Measurements from ENCODE around the gene USF1. TPM values are rescaled to one million over a fixed set of nuclear protein-coding genes. Genes with fewer than 3 reads are reported as not detected.

Gene USF1
- total and polyA plus RNA-seq, 11 donors = 20.2 to 51.1 (median 30.7) TPM

DNA sequence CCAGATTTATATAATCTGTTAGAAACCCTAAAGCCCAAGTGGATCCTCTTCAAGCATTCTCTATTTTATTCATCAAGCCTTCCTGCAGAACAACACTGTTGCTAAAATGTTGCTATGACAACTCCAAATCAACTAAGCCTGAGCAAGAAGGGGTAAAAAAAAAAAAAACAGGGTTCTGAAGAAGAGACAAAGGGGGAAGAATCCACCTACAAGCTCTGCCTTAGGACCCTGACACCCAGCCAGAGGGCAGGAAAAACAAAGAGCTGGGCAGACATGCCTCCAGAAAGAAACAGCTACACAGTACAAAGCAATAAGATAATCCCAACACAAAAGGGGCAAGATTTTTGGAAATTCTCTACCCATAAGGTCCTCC lies 1.3 kb downstream of the USF1 start:
- DNase-seq (no peak), ATAC-seq (no peak)
- Histone ChIP-seq H3K4me3 (peak overlapping the region; percentile 69 to 99 (median 82)), H3K4me1 (peaks cover 0 to 46% (median 15%) of the 10 kb centered on the region in 12 donors), H3K27me3 (no peaks in the 10 kb centered on the region), H3K9me3 (no peaks in the 10 kb centered on the region), H3K36me3 (peaks cover 0 to 54% (median 38%) of the 10 kb centered on the region in 9 donors), H3K27ac (peak overlapping the region; percentile 87 to 98 (median 96))
- intact Hi-C loops (cut with DNase I) = loop anchor here in 9 of 10 donors (2.0 to 10.0 kb wide), 5 partner anchors 24 to 90 kb away; partner anchors contain the start of genes DEDD (in 3 of the 9), F11R (in 2 of the 9) and KLHDC9 (in 1 of the 9)
- no peak for TF ChIP-seq POLR2A (IDR thresholded peaks at IDR 0.05)
- TF ChIP-seq, protein P1, sequence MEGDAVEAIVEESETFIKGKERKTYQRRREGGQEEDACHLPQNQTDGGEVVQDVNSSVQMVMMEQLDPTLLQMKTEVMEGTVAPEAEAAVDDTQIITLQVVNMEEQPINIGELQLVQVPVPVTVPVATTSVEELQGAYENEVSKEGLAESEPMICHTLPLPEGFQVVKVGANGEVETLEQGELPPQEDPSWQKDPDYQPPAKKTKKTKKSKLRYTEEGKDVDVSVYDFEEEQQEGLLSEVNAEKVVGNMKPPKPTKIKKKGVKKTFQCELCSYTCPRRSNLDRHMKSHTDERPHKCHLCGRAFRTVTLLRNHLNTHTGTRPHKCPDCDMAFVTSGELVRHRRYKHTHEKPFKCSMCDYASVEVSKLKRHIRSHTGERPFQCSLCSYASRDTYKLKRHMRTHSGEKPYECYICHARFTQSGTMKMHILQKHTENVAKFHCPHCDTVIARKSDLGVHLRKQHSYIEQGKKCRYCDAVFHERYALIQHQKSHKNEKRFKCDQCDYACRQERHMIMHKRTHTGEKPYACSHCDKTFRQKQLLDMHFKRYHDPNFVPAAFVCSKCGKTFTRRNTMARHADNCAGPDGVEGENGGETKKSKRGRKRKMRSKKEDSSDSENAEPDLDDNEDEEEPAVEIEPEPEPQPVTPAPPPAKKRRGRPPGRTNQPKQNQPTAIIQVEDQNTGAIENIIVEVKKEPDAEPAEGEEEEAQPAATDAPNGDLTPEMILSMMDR (IDR thresholded peaks at IDR 0.05) = no peak

DNA sequence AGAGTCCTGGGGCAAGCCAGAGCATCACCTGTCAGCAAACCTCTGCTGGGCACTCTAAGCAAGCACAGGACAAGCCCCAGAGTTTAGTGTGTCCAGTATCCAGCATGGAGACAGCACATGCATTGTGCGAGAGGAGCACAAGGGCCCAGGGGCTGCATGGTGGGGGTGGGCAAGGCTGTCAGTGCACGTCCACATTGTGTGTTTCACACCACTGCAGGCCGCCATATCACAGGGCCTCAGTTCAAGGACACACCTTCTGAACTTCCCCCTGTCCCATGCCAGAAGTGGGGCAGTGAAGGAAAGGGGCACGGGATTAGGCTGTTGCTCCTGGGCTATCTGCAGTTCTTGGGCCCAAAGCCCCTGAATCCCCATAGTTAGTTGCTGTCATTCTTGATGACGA lies 6.2 kb downstream of the USF1 start:
- Histone ChIP-seq H3K9me3 (no peaks in the 10 kb centered on the region), H3K27me3 (no peaks in the 10 kb centered on the region), H3K4me3 (no peak overlapping the region), H3K4me1 (peaks cover 0 to 35% (median 13%) of the 10 kb centered on the region in 12 donors), H3K27ac (no peak overlapping the region), H3K36me3 (peaks cover 0 to 51% (median 42%) of the 10 kb centered on the region in 9 donors)
- WGBS, 4 donors = 74 to 91% (median 86%) methylated on average over 5 of the region's 5 CpGs
- intact Hi-C loops (cut with DNase I) = loop anchor here in 1 of 10 donors (2.0 kb wide), 1 partner anchor 39 kb away; no protein-coding TSS in a partner anchor
- no peak for DNase-seq
- TF ChIP-seq, protein P1 (IDR thresholded peaks at IDR 0.05) = no peak
- no peak for TF ChIP-seq POLR2A (IDR thresholded peaks at IDR 0.05)
- peak in 1 of 4 donors; percentile 6 for ATAC-seq

DNA sequence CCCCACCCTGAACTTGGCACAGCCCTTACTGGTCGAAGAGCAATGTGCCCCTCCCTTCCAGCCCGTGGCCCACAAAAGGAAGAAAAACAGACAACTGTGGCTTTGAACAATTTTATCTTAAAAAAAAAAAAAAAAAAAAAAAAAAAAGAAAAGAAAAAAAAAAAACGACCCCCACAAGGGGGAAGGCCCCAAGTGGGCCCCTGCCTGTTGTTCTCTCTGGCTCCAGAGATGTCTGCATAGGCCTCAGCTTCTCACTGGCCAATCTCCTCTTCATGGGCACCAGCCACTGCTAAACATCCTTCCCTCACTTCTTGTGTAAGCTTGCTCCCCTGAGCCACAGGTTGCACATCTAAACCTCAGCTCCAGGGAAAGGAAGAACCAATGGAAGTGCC lies 6.6 kb downstream of the USF1 start:
- 15 to 36% (median 26%) methylated on average over 3 of the region's 3 CpGs for WGBS, 4 donors
- H3K27ac ChIP-seq = peak overlapping the region in 2 of 12 donors; percentile 46 to 62
- no peak for ATAC-seq
- H3K4me1 ChIP-seq = peaks cover 0 to 31% (median 9%) of the 10 kb centered on the region in 12 donors
- no peak for DNase-seq
- H3K36me3 ChIP-seq = peaks cover 0 to 51% (median 42%) of the 10 kb centered on the region in 9 donors
- intact Hi-C loops (cut with DNase I) = loop anchor here in 1 of 10 donors (2.0 kb wide), 1 partner anchor 38 kb away; no protein-coding TSS in a partner anchor
- TF ChIP-seq, protein P1 (IDR thresholded peaks at IDR 0.05) = no peak
- TF ChIP-seq POLR2A (IDR thresholded peaks at IDR 0.05) = no peak
- no peaks in the 10 kb centered on the region for H3K27me3 ChIP-seq
- peak overlapping the region in 11 of 12 donors; percentile 34 to 71 (median 52) for H3K4me3 ChIP-seq
- no peaks in the 10 kb centered on the region for H3K9me3 ChIP-seq

DNA sequence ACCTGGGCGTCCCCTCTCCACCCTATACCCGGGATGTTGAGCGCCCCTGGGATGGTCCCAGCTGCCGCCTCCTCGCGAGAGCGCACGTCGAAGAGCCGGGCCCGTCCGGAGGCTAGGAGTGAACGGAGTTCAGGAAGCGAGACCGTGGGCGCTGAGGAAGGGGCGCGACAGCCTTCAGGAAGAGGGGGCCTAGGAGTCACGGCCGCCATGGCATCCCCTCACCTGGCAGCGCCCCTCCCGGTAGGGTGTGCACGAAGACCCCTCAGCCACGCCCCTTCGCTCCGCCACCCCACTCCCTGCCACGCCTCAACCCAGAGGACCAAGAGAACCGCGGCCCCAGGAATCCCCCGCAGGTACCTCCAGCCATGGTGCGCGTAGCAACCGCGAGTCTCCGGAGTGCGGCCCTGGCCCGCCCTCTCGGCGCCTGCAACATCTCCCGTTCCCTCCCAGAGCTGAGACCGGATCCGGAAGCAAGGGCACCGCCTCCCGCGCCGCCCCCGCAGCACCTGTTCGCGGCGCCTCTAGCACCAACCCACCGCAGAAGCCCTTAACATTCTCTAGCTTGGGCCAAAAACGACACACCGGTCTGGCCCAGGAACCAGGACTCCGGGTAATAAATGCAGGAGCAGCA lies 7.1 kb downstream of the USF1 start, which contains the start of gene TSTD1:
TSS of gene TSTD1 (minus strand) at position 442 of the 631 bp plus-strand sequence. CDS start at position 367, 75 bp downstream.
- Histone ChIP-seq H3K4me3 (peak within 1 kb of the TSS; percentile 18 to 71 (median 50)), H3K4me1 (peaks cover 0 to 26% (median 4%) of the 10 kb centered on the region in 12 donors), H3K9me3 (no peaks in the 10 kb centered on the region), H3K36me3 (peaks cover 0 to 51% (median 42%) of the 10 kb centered on the region in 9 donors), H3K27me3 (no peaks in the 10 kb centered on the region), H3K27ac (peak within 1 kb of the TSS in 2 of 12 donors; percentile 46 to 62)
- peak; percentile 58 to 78 (median 62) for DNase-seq
- 23 to 58% (median 41%) methylated on average over 33 to 54 of the region's 54 CpGs for WGBS, 4 donors
- intact Hi-C loops (cut with DNase I) = loop anchor here in 1 of 10 donors (2.0 kb wide), 1 partner anchor 38 kb away; no protein-coding TSS in a partner anchor
- TF ChIP-seq, protein P1 (IDR thresholded peaks at IDR 0.05) = no peak
- TF ChIP-seq POLR2A (IDR thresholded peaks at IDR 0.05) = no peak
- peak; percentile 29 to 87 (median 85) for ATAC-seq
